Dedifferentiated amniotic fluid mesenchymal stem cell (primary cell): Measurements from ENCODE around the gene PLA2G4D.
"Not testable (repeated sequence)": the region's sequence is repeated elsewhere in the genome, so short reads cannot be mapped to it uniquely, and the experiment has no call there.

Experiments used
- DNase-seq: peaks from one replicate; pipeline ENCODE4 v3.0.0-alpha.2; 2016; ENCODE audit errors: extremely low spot score

The PLA2G4D gene

DNA sequence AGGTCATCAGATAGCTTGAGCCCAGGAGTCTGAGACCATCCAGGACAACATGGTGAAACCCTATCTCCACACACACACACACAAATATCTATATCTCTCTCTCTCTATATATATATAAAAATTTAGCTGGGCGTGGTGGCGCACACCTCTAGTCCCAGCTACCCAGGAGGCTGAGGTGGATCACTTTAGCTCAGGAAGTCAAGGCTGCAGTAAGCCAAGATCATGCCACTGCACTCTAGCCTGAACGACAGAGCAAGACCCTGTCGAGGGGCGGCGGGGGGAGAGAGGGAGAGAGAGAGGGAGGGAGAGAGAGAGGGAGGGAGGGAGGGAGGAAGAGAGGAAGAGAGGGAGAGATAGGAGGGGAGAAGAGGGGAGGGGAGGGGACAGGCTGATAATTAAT, 34.1 kb upstream of the PLA2G4D start:
- DNase-seq: no peak

DNA sequence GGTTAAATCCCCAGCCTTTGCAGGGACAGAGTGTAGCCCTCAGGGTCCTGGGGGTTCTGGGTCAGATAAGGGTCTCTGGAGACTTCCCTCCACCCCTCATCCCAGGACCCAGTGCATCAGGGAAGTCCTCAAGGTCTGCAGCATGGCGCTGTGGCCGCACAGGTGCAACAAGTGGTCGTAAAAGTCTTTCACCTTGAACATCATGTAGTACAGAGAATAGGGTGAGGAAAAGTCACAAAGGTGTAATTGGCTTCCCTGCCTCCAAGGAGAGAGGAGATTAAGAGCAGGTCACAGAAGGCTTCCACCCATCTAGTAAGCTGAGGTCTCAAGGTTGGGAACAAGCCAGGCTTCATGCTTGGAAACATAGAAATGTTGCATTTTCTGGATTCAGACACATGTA, 29.2 kb upstream of the PLA2G4D start:
- DNase-seq: no peak

DNA sequence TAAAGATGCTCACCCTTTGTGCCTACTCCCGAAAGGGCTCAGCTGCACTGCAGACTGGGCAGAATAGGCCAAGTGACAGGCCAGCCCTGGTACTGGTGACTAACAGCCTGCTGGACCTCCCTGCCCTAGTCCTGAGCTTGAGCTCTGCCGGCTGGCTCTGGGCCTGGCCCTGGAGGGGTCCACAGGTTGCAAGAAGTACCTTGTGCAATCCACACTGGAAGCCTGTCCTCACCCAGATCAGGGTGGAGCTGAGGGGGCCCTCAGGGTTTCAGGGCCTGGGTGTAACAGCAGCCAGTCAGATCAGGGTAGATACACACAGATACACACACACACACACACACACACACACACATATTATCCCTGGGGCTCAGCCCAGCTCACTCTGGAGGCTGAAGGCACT, 27.3 kb upstream of the PLA2G4D start:
- DNase-seq: no peak

DNA sequence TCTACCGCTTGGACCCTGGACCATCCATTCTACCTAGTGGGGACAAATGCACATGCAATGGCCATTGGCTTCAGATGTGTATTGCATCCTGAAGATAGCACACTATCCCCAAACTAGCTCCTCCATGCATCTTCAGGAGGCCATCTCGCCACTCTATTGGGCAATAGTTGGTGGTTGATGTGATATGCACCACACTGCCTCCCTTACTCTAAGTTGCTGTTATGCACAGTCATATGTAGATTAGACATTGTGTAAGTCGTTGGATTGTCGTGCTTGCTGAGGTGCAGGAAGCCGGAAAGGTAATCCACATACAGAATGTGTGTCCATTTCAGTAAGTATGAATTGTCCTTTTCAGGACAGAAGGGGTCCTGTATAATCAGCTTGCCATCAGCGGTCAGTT, 26.7 kb upstream of the PLA2G4D start:
- DNase-seq: no peak

DNA sequence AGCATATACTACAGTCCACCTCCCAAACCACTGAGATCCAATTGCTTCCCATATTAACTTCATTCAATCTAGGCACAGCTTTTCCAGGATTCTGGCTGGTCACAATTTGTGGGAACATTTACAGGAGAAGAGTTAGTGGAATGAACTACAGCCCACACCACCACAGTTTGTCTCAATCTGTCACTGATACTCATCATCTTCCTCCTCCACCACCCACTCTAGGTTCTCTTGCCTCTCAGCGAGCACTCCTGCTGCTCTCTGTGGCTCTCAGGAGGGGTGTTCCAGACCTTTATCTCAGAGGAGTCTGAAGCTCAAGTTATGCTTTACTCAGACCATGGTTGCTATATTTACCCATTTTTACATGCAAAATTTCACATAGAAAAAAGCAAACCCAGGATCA, 25.9 kb upstream of the PLA2G4D start:
- DNase-seq: no peak

DNA sequence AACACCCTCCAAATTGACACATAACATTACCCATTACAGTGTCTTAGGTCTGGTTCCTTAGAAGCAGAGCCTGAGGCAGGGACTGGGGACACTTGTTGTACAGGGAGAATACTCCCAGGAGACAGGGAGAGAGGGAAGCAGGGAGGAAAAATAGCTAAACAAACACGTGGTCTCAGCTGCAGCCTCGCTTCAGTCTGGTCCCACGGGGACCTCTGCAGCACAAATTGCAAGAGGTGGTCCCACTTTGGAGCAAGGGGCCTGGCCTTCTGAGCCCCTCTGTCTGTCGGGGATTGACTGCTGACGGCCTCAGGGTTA, 25.0 kb upstream of the PLA2G4D start:
- no peak for DNase-seq

DNA sequence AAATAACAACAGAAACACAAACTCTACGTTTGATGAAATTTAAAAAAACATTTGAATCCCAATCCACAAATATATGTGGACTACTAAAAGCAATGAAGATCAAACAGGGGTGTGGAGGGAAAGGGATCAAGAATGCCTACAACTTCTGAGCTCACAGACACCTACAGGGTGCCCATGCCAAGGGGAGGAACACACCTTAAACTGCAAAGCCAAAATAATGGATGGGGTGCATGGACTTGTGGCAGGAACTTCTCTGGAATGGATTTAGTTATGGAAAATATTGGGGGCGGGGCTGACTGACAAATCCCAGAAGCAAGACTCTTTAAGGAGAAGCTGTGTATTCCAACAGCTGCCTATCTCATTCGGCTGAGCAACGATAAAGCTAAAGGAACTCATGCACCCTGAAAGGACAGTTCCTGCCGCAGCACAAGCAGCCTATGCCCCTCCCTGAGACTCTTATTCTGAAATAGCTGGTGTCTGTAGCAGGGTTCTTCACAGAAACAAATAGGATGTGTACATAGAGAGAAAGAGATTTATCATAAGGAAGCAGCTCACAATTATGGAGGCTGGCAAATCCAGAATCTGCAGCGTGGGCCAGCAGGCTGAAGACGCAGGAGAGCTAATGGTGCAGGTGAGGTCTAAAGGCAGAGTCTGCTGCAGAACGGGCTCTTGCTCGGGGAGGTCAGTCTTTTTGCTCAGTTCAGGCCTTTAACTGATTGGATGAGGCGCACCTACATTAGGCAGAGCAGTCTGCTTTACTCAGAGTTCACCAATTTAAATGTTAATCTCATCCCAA, 24.5 kb upstream of the PLA2G4D start:
- DNase-seq: no peak

DNA sequence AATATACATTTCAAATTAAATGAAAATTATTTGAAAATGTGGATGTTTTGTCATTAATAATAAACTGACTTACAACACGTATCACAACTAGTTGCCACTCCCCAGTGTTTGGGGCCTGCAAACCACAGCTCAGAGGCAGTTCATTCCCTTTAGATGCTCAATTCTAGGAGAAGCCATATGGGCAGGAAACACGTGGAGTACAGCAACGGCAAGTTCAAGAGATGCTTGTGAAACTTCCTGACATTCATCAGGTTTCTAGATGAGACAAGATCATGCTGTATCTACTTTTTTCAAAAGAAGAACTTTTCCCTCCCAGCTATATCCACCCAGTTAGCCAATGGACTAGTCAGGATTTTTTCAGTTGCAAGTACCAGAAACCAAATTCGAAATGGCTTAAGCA, 17.6 kb upstream of the PLA2G4D start:
- no peak for DNase-seq

DNA sequence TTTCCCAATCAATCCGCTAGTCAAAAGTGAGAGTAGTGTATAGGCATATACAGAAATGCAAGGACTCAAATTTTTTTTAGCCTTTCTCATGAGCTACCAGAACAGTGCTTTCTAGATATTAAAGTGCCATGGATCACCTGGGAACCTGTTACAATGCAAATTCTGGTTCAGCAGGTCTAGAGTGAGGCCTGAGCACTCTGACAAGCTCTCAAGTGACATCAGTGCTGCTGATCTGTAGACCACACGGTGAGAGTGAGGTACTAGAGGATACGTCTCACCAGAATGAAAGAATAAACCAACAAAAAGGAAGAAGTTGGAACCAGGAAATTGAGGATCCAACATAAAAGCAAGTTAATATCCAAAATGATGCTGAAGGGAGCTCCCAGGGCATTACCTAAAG, 16.0 kb upstream of the PLA2G4D start:
- no peak for DNase-seq

DNA sequence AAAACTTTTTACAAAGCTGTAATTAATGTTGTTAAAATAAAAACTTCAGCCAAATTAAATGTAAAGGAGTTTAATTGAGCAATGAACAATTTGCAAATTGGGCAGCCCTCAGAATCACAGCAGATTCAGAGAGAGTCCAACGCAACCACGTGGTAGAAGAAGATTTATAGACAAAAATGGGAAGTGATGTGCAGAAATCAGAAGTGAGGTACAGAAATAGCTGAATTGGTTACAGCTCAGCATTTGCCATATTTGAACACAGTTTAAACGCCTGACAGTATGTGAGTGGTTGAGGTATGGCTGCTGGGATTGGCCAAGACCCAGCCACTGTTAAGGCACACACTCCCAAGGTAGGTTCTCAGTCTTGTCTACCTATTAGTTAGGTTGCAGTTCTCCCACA, 14.4 kb upstream of the PLA2G4D start:
- DNase-seq: no peak

DNA sequence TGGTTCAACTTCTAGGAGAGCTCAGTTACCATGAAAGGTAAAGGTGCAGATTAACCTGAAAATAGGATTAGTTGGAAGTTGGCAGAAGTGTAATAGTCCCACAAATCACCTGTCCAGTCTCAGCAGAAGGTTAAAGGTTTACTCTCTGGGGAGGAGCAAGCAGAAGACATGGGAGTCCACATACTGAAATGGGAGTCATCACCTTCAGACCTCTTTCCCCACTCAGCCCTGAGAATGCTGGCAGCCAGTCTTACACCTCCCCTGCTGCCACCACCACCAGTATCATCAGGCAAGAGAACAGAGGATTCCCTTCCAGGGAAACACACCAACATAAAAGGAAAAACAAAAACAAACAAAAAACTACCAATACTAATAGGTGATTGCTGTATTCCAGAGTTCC, 13.8 kb upstream of the PLA2G4D start:
- DNase-seq: no peak

DNA sequence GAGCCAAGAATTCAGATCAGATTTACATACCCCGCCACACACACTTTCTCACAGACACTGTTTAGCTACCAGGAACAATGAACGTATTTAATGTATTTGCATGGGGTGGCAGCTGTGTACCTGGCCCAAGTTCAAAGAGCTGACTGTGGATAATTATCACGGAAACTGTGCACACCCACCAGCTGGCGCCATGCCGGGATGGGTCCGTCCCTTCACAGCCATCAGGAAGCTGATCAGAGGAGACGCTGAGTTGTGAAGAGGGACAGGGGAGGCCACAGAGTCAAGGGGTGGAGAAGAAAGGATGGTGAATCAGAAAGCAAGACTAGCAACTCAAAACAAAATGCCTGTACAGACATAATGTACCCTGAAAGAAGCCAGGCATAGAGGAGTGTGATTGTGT, 13.1 kb upstream of the PLA2G4D start:
- no peak for DNase-seq

DNA sequence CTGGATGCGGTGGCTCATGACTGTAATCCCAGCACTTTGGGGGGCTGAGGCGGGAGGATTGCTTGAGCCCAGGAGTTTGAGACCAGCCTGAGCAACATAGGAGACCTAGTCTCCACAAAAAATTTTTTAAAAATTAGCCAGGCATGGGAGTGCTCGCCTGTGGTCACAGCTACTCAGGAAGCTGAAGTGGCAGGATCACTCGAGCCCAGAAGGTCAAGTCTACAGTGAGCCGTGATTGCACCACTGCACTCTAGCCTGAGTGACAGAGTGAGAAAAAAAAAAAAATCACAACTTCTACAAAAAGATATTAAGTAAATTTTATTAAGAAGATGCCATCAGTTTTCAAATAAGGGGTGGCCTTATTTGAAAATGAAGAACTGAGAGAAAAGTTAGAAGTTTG, 11.9 kb upstream of the PLA2G4D start:
- no peak for DNase-seq

DNA sequence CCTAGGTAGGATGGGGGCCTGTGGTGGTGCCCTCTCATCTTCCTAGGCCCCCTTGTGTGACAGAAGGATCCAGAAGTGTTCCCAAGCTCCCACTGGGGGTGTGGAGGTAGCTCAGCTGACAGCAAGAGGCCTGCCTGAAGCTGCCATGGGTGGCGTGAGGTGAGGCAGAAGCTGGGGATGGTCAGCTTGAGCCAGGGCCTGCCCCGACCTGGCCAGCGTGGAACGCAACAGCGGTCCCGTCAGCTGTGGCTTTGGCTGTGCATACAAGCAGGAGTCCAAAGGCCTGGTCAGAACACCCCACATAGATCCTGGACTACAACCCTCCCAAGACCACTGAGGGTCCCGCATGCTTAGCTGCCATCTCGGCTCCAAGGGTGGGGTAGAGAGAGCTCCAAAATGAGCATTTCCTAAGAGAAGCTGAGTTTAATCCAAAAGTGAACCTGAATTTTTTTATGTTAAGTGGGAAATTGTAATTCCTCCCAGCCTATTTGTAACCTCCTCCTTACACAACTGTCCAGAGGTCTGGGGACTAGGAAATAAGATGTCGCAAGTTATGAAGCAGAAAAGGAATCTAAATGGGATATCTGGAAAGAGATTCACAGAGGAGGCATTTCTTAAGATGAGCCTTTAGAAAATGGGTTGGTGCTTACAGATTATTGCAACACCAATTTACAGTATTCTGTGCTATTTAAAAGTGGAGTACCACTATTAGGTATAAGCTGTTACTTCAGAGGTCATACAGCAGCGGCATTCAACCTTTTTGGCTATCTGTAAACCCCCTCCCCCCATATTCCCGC, 9.9 kb upstream of the PLA2G4D start:
- DNase-seq: no peak

DNA sequence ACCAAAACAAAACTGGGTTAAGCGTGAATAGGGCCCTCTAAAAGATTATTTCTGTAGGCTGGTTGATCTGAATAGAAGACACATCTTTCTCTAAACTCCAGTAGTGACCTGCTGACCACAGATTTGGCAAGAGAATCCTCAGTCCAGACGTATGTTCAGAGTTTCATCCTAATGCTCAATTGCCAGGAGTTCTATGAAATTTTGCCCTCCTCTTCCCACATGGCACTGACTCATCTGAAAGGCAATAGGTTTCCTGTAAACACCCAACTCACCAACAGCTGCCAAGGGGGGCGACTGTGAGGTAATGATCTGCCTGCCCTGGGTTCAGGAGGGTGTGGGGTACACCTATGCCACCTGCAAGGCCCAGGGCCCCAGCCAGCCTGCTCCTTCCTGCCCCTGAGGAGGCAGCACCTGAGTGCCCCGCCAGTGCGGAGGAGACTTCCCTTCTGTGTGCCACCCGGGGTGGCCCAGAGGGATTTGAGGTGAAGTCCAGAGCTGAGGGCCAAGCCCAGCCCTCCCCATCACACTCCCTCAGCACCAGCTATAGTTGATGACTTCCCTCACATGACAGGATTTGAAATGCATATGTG, 8.4 kb upstream of the PLA2G4D start:
- DNase-seq: no peak

DNA sequence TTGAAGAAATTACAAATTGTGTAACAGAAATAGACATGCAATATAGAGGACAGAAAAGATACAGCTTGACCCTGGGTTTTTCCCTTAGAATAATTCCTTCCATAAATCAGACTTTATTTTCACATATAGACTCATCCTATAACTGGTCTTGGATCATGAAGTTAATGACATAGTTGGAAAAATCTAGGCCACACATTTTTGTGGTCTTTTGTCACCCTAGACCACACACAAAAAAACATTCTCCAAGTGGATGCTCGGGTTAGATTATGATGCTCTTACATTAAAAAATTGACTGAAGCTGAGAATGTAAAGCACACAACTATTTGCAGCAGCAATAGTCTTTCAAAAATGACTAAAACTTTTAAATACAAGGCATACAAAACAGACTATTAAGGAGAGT, 7.5 kb upstream of the PLA2G4D start:
- DNase-seq: no peak

DNA sequence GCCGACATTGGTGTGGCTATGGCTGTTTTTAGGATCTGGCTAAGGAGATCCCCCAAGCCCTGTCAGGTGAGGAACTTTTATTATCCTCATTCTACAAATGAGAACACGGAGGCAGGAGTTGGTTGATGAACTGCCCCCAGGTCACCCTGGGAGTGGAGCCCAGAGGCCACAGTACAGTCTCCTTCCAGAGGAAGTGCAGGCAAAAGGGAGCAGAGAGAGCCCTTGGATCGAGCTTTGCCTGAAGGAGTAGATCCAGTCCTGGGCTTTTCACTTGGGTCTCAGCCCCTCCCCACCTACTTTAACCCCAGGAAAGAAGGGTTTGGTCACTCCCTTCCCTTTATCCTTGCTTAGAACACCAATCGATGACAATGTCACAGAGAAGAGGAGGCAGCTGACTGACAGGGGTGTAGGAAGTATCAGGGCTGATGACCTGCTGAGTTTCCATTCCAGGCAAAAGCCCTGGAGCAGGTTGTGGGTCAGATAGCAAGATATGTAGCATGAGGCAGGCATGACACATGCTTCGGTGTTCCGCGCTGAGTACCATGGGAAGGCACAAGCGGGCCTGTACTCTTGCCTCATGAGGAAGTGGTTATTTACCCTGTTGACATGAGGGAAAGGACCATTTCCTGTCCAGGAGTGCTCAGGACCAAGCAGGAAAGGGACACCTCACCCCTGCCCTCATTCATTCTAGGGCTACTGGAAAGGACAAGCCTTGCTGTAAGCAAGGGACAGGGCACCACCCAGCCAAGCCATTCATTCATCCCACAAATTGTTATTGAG, 5.8 kb upstream of the PLA2G4D start:
- DNase-seq: no peak

DNA sequence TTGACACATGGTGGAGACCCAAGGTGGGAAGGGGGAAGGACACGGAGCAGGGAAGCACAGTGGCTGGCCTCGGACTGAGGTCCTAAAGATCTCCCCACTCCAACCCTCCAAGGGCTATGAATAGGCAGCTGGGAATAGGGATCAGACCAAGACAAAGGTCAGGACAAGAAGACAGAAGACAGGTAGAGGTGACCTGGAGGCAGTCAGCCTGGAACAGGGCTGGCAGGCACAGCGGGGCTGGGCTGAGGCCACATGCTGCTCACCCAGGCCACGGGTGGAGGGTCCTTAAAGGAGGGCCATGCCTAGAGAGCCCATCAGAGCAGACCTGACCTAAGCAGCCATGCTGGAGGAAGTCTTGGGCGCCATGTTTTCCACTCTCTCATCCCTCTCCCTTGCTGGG, 2.7 kb upstream of the PLA2G4D start:
- DNase-seq: no peak

DNA sequence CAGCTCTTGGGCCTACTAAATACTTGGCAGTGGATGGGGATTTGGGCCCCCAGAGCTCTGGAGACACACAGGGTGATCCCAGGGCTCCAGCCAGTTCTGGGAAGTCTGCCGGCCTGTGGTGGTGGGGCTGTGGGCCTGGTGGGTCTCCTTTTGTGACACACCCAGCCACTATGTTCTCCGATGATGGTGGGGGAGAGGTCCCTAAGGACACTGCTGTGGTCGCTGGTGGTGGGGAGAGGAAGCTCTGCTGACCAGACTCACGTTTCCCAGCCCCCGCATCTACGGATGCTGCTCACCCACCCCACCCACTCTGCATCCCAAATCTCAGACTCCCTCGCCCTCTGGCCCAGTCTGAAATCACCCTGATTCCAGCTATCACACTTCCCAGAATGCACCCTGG, 396 bp downstream of the PLA2G4D start:
- no peak for DNase-seq

DNA sequence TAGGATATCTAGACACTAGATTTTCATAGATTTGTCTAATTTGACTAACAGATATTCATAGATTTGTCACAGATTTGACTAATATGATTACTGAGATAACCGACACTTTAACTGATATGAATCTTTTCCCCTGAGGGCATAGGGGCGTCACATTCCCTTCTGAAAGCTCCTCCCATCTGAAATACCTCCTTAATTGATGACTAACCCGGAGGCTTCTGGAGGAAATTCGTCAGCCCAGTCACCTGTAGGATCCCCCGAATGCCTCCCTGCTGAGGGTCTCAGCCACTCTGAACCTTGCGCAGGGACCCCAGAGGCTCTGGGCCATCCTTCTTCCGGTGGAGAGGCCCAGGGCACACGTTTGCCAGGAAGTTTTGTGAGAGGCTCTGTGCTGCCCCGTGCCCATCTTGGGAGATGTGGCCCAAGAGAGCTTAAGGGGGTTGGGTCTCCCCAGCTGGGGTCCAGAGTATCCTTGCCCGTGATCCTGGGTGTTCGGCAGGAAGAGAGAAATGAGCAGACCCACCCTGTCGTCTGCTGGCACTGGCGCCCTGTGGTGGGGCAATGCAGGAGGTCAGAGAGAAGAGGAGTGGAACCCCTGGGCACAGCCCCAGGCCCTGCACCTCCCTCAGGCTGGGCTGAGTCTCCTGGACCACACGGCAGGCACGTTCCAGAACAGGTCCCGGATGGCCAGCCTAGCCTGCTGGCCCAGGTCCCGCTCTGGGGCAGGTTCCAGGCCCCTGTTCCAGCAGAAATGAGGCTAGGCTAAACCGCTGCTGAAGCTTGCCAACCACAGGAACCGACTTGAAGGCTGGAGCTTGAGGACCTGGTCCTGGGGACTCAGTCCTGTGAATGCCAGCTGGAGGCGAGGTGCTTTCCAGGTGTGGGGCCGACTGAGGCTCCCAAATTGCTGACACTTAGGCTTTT, 1.7 kb downstream of the PLA2G4D start:
- no peak for DNase-seq

DNA sequence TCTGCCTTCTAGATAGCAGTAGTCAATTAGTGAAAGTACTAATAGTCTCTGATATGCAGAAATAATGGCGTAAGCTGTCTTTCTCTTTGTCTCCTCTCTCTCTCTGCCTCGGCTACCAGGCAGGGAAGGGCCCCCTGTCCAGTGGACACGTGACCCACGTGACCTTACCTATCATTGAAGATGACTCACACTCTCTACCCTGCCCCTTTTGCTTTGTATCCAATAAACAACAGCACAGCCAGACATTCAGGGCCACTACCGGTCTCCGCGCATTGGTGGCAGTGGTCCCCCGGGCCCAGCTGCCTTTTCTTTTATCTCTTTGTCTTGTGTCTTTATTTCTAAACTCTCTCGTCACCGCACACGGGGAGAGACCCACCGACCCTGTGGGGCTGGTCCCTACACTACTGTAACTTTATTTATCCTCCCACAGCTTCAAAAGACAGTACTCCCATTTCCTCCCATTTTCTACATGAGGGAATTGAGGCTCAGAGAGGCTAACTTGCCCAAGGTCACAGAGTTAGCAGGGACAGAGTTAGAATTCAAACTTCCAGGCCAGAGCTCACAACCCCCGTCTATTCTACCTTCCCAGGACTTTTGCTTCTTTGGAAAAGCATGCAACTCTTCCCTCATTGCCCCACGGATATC, 2.5 kb downstream of the PLA2G4D start:
- not testable (repeated sequence) for DNase-seq
